ENCODE data around the gene PPIL6.

The PPIL6 gene

GRCh38 chr6:109344226-109344625 is 96.2 kb downstream of the PPIL6 start:
- no peak for ATAC-seq
- no peak for TF ChIP-seq ARNTL (CRISPR knock-in tag; IDR thresholded peaks at IDR 0.05; ENCODE audit: borderline replicate concordance, low read depth)
- no peak for TF ChIP-seq POU6F1 (CRISPR knock-in tag; IDR thresholded peaks at IDR 0.05; ENCODE audit: borderline replicate concordance, low read depth)
- no peak for TF ChIP-seq ZNF70 (CRISPR knock-in tag; IDR thresholded peaks at IDR 0.05)
- TF ChIP-seq TOX (CRISPR knock-in tag; IDR thresholded peaks at IDR 0.05; ENCODE audit: borderline replicate concordance): no peak
- TF ChIP-seq ZC3H10 (CRISPR knock-in tag; IDR thresholded peaks at IDR 0.05): no peak
- TF ChIP-seq ZNF8 (CRISPR knock-in tag; IDR thresholded peaks at IDR 0.05): no peak
- TF ChIP-seq CSDC2 (CRISPR knock-in tag; IDR thresholded peaks at IDR 0.05): no peak

- TF ChIP-seq GLIS3 (CRISPR knock-in tag; IDR thresholded peaks at IDR 0.05) (no peak), BACH2 (CRISPR knock-in tag; IDR thresholded peaks at IDR 0.05; ENCODE audit: borderline replicate concordance) (no peak), SNAI2 (CRISPR knock-in tag; IDR thresholded peaks at IDR 0.05) (no peak), CSDC2 (CRISPR knock-in tag; IDR thresholded peaks at IDR 0.05) (no peak), PATZ1 (CRISPR knock-in tag; IDR thresholded peaks at IDR 0.05; ENCODE audit: borderline replicate concordance) (no peak)
- no peak for ATAC-seq
These were observed 96.9 kb downstream of the PPIL6 start for GRCh38 chr6:109343518-109343917.

GRCh38 chr6:109342911-109343310 is 97.5 kb downstream of the PPIL6 start:
- no peak for TF ChIP-seq SNAI2 (CRISPR knock-in tag; IDR thresholded peaks at IDR 0.05)
- ATAC-seq: no peak

GRCh38 chr6:109342506-109342905 is 97.9 kb downstream of the PPIL6 start:
- ATAC-seq: no peak

More at GRCh38 chr6:109342506-109342905, 97.9 kb downstream of the PPIL6 start:
- no peak for TF ChIP-seq ZFP3 (CRISPR knock-in tag; IDR thresholded peaks at IDR 0.05)
- no peak for TF ChIP-seq ZNF8 (CRISPR knock-in tag; IDR thresholded peaks at IDR 0.05)
- TF ChIP-seq TCF4 (CRISPR knock-in tag; IDR thresholded peaks at IDR 0.05; ENCODE audit: borderline replicate concordance): no peak
- no peak for TF ChIP-seq POU6F1 (CRISPR knock-in tag; IDR thresholded peaks at IDR 0.05; ENCODE audit: borderline replicate concordance, low read depth)
- TF ChIP-seq ESRRG (CRISPR knock-in tag; IDR thresholded peaks at IDR 0.05): no peak
- no peak for TF ChIP-seq CREB5 (CRISPR knock-in tag; IDR thresholded peaks at IDR 0.05; ENCODE audit: low read depth)
- no peak for TF ChIP-seq ARNTL (CRISPR knock-in tag; IDR thresholded peaks at IDR 0.05; ENCODE audit: borderline replicate concordance, low read depth)
- TF ChIP-seq ZFP30 (CRISPR knock-in tag; IDR thresholded peaks at IDR 0.05): no peak
- no peak for TF ChIP-seq ZNF565 (CRISPR knock-in tag; conservative IDR thresholded peaks at IDR 0.05; ENCODE audit: low read depth)
- no peak for TF ChIP-seq GLIS3 (CRISPR knock-in tag; IDR thresholded peaks at IDR 0.05)
- TF ChIP-seq OSR1 (CRISPR knock-in tag; IDR thresholded peaks at IDR 0.05): no peak
- TF ChIP-seq PPARA (CRISPR knock-in tag; IDR thresholded peaks at IDR 0.05; ENCODE audit: borderline replicate concordance): no peak
- TF ChIP-seq TOX (CRISPR knock-in tag; IDR thresholded peaks at IDR 0.05; ENCODE audit: borderline replicate concordance): no peak
- no peak for TF ChIP-seq TSHZ2 (CRISPR knock-in tag; IDR thresholded peaks at IDR 0.05)
- no peak for TF ChIP-seq ZNF70 (CRISPR knock-in tag; IDR thresholded peaks at IDR 0.05)
- no peak for TF ChIP-seq PATZ1 (CRISPR knock-in tag; IDR thresholded peaks at IDR 0.05; ENCODE audit: borderline replicate concordance)
